ENCODE results near the gene PTAR1.
"Not testable (repeated sequence)": the region's sequence is repeated elsewhere in the genome, so short reads cannot be mapped to it uniquely, and the experiment has no call there.

PTAR1 gene

GRCh38 chr9:69785757-69786156, 25.9 kb upstream of the PTAR1 start:
- H3K27me3 ChIP-seq (ENCODE audit: insufficient read depth, poor library complexity, severe bottlenecking) = peaks cover 21% of the 10 kb centered on the region
- no peak overlapping the region for H3K4me3 ChIP-seq (ENCODE audit: severe bottlenecking)
- DNase-seq (ENCODE audit: low spot score) (no peak), ATAC-seq (ENCODE audit: low read depth) (peak; percentile 50; the same call in 2 of the 3 replicates)
- H3K9me3 ChIP-seq (ENCODE audit: severe bottlenecking) = no peaks in the 10 kb centered on the region
- H3K27ac ChIP-seq (ENCODE audit: poor library complexity, severe bottlenecking) = no peak overlapping the region
- H3K36me3 ChIP-seq (ENCODE audit: low read depth) = no peaks in the 10 kb centered on the region
- peak; percentile 10 for TF ChIP-seq CTCF (IDR thresholded peaks at IDR 0.05; ENCODE audit: poor library complexity, severe bottlenecking)
- no peaks in the 10 kb centered on the region for H3K4me1 ChIP-seq (ENCODE audit: insufficient read depth, poor library complexity, severe bottlenecking)

DNA sequence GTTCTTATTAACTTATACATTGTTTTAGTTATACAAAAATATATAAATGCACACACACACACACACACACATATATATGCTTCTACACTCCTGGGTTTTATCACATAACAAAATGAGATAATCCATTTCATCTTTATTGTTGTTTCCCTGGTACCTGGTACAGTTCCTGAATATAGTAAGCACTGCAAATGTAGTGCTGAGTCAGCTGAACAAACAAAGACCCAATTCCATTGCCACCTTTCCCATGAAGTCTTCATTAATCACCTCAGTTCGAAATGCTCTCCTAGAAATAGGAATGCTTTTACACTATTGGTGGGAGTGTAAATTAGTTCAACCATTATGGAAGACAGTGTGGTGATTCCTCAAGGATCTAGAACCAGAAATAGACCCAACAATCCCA, 13.4 kb upstream of the PTAR1 start:
- no peak for TF ChIP-seq CTCF (IDR thresholded peaks at IDR 0.05; ENCODE audit: poor library complexity, severe bottlenecking)
- H3K27ac ChIP-seq (ENCODE audit: poor library complexity, severe bottlenecking) = no peak overlapping the region
- H3K4me1 ChIP-seq (ENCODE audit: insufficient read depth, poor library complexity, severe bottlenecking) = no peaks in the 10 kb centered on the region
- H3K9me3 ChIP-seq (ENCODE audit: severe bottlenecking) = no peaks in the 10 kb centered on the region
- H3K27me3 ChIP-seq (ENCODE audit: insufficient read depth, poor library complexity, severe bottlenecking) = no peaks in the 10 kb centered on the region
- no peak overlapping the region for H3K4me3 ChIP-seq (ENCODE audit: severe bottlenecking)
- DNase-seq (ENCODE audit: low spot score) (no peak), ATAC-seq (ENCODE audit: low read depth) (no peak)
- H3K36me3 ChIP-seq (ENCODE audit: low read depth) = no peaks in the 10 kb centered on the region

DNA sequence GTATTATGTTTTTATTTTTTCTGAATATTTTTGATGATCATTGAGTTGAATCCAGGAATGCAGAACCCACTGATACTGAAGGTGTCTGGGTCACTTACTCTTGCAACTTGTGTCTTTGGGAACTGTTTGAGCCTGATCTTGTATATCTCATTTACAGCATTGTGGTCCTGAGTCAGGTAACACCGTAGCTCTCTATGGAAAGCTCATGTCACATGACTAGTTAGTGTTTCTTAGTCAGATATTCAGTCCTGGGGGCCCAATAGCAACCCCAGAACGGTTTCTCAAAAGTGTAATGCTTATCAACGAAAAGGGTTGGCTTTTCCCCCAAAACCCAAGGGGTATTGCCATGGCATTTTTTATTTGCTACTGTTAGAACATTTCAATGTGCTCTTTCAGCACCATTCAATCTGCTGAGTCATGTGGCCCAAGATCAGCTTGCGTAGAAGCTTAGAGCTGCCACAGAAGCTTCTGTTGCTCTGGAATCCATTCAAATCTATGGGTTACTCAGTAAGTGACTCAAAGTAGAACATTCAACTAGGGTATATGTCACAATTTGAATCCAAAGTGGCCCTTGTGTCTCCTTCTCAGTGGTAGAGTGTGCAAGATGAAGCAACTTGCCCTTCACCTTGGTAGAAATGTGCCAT, 12.1 kb upstream of the PTAR1 start:
- ATAC-seq (ENCODE audit: low read depth) = no peak
- no peak overlapping the region for H3K4me3 ChIP-seq (ENCODE audit: severe bottlenecking)
- no peak for TF ChIP-seq CTCF (IDR thresholded peaks at IDR 0.05; ENCODE audit: poor library complexity, severe bottlenecking)
- no peaks in the 10 kb centered on the region for H3K4me1 ChIP-seq (ENCODE audit: insufficient read depth, poor library complexity, severe bottlenecking)
- DNase-seq (ENCODE audit: low spot score) = no peak
- H3K36me3 ChIP-seq (ENCODE audit: low read depth) = no peaks in the 10 kb centered on the region
- no peaks in the 10 kb centered on the region for H3K9me3 ChIP-seq (ENCODE audit: severe bottlenecking)
- H3K27me3 ChIP-seq (ENCODE audit: insufficient read depth, poor library complexity, severe bottlenecking) = no peaks in the 10 kb centered on the region
- no peak overlapping the region for H3K27ac ChIP-seq (ENCODE audit: poor library complexity, severe bottlenecking)

- no peaks in the 10 kb centered on the region for H3K36me3 ChIP-seq (ENCODE audit: low read depth)
- DNase-seq (ENCODE audit: low spot score) (no peak), ATAC-seq (ENCODE audit: low read depth) (no peak)
- TF ChIP-seq CTCF (IDR thresholded peaks at IDR 0.05; ENCODE audit: poor library complexity, severe bottlenecking) = no peak
- H3K9me3 ChIP-seq (ENCODE audit: severe bottlenecking) = no peaks in the 10 kb centered on the region
- no peaks in the 10 kb centered on the region for H3K4me1 ChIP-seq (ENCODE audit: insufficient read depth, poor library complexity, severe bottlenecking)
- no peak overlapping the region for H3K27ac ChIP-seq (ENCODE audit: poor library complexity, severe bottlenecking)
- no peak overlapping the region for H3K4me3 ChIP-seq (ENCODE audit: severe bottlenecking)
- no peaks in the 10 kb centered on the region for H3K27me3 ChIP-seq (ENCODE audit: insufficient read depth, poor library complexity, severe bottlenecking)
These were observed 8.9 kb upstream of the PTAR1 start for GRCh38 chr9:69768716-69769115.

- Histone ChIP-seq H3K9me3 (ENCODE audit: severe bottlenecking) (no peaks in the 10 kb centered on the region), H3K27ac (ENCODE audit: poor library complexity, severe bottlenecking) (no peak overlapping the region), H3K36me3 (ENCODE audit: low read depth) (no peaks in the 10 kb centered on the region), H3K4me3 (ENCODE audit: severe bottlenecking) (no peak overlapping the region), H3K27me3 (ENCODE audit: insufficient read depth, poor library complexity, severe bottlenecking) (no peaks in the 10 kb centered on the region), H3K4me1 (ENCODE audit: insufficient read depth, poor library complexity, severe bottlenecking) (no peaks in the 10 kb centered on the region)
- DNase-seq (ENCODE audit: low spot score) (no peak), ATAC-seq (ENCODE audit: low read depth) (no peak)
- no peak for TF ChIP-seq CTCF (IDR thresholded peaks at IDR 0.05; ENCODE audit: poor library complexity, severe bottlenecking)
These were observed 8.3 kb upstream of the PTAR1 start for GRCh38 chr9:69768101-69768500.

- H3K27ac ChIP-seq (ENCODE audit: poor library complexity, severe bottlenecking); ATAC-seq (ENCODE audit: low read depth); DNase-seq (ENCODE audit: low spot score); H3K36me3 ChIP-seq (ENCODE audit: low read depth); H3K4me3 ChIP-seq (ENCODE audit: severe bottlenecking); H3K27me3 ChIP-seq (ENCODE audit: insufficient read depth, poor library complexity, severe bottlenecking); H3K4me1 ChIP-seq (ENCODE audit: insufficient read depth, poor library complexity, severe bottlenecking); H3K9me3 ChIP-seq (ENCODE audit: severe bottlenecking): not testable (repeated sequence)
These were observed 4.1 kb upstream of the PTAR1 start for GRCh38 chr9:69763862-69764261.
